GM13976 (cell line): ENCODE data around the gene CEACAM16.

Source experiments
- DNase-seq: peaks from one replicate; pipeline ENCODE4 v3.0.0; 2012; ENCODE audit warnings: low spot score
- CTCF ChIP-seq: IDR thresholded peaks from 2 replicates; pipeline ENCODE4 v1.5.1; 2012; ENCODE audit warnings: borderline replicate concordance, mild to moderate bottlenecking; ENCODE audit not compliant: insufficient read depth; ENCODE audit errors: extremely low read depth, missing control alignments, control extremely low read depth
- in situ Hi-C: fragments of 300-500 bp; cut with MboI; formaldehyde crosslinking; loops from one replicate; pipeline ENCODE4 v1.12.0; 2022; ENCODE audit warnings: low sequenced_read_pairs, mixed read lengths, inconsistent platforms; ENCODE audit not compliant: unreplicated experiment

Gene CEACAM16

GRCh38 chr19:44731622-44732021 lies 32.7 kb downstream of the CEACAM16 start:
- no peak for DNase-seq
- in situ Hi-C loops, result no loop called here
- no peak for TF ChIP-seq CTCF

- TF ChIP-seq CTCF, result no peak
These were observed 33.5 kb downstream of the CEACAM16 start for GRCh38 chr19:44732235-44733014.

GRCh38 chr19:44734357-44734756 lies 35.4 kb downstream of the CEACAM16 start:
- TF ChIP-seq CTCF, result no peak
- in situ Hi-C loops, result no loop called here
- DNase-seq, result no peak

More at GRCh38 chr19:44732235-44733014, 33.5 kb downstream of the CEACAM16 start:
- in situ Hi-C loops, result no loop called here
- no peak for DNase-seq

GRCh38 chr19:44735011-44735410 lies 36.1 kb downstream of the CEACAM16 start:
- DNase-seq, result no peak

GRCh38 chr19:44737238-44738071 lies 38.5 kb downstream of the CEACAM16 start:
- no peak for TF ChIP-seq CTCF
- peak; percentile 65 for DNase-seq
- in situ Hi-C loops, result no loop called here

More at GRCh38 chr19:44735011-44735410, 36.1 kb downstream of the CEACAM16 start:
- TF ChIP-seq CTCF, result no peak
- in situ Hi-C loops, result no loop called here

- DNase-seq, result no peak
- in situ Hi-C loops, result no loop called here
- TF ChIP-seq CTCF, result no peak
These were observed 39.2 kb downstream of the CEACAM16 start for GRCh38 chr19:44738136-44738535.
